Gastroesophageal sphincter (tissue), 3 donors: Measurements from ENCODE around the gene LCE4A.

Experiments used
- POLR2A ChIP-seq, 2 donors: fragments of 450-650 bp; IDR thresholded peaks; one replicate each; pipeline ENCODE4 v1.6.1; 2017; ENCODE audit warnings: antibody characterized with exemption in 2 of 2, mild to moderate bottlenecking in 2 of 2, moderate library complexity in 1 of 2
- TF ChIP-seq, protein P1 (sequence below), 4 experiments: fragments of 200-600 bp in 2 of 4; fragments of 450-650 bp in 2 of 4; sonication (generic) in 1 of 4; IDR thresholded peaks; one replicate each; pipeline ENCODE4 v1.5.1; 2017 to 2019; ENCODE audit warnings: antibody characterized with exemption in 4 of 4, mild to moderate bottlenecking in 2 of 4, moderate library complexity in 2 of 4

- TF ChIP-seq, protein P1, sequence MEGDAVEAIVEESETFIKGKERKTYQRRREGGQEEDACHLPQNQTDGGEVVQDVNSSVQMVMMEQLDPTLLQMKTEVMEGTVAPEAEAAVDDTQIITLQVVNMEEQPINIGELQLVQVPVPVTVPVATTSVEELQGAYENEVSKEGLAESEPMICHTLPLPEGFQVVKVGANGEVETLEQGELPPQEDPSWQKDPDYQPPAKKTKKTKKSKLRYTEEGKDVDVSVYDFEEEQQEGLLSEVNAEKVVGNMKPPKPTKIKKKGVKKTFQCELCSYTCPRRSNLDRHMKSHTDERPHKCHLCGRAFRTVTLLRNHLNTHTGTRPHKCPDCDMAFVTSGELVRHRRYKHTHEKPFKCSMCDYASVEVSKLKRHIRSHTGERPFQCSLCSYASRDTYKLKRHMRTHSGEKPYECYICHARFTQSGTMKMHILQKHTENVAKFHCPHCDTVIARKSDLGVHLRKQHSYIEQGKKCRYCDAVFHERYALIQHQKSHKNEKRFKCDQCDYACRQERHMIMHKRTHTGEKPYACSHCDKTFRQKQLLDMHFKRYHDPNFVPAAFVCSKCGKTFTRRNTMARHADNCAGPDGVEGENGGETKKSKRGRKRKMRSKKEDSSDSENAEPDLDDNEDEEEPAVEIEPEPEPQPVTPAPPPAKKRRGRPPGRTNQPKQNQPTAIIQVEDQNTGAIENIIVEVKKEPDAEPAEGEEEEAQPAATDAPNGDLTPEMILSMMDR (IDR thresholded peaks at IDR 0.05): no peak
- TF ChIP-seq POLR2A (IDR thresholded peaks at IDR 0.05): no peak
Observed at GRCh38 chr1:152663098-152663497, 44.9 kb upstream of the LCE4A start, which contains the start of gene LCE2D.
